SH-SY5Y (cell line): ENCODE data around the gene ZMYND11.

Experiments used
- GATA2 ChIP-seq: IDR thresholded peaks from 2 replicates; pipeline ENCODE4 v1.6.1; 2011; ENCODE audit warnings: mild to moderate bottlenecking, low read depth, low read length
- GATA3 ChIP-seq: IDR thresholded peaks from 2 replicates; pipeline ENCODE4 v1.6.1; 2011; ENCODE audit warnings: low read depth, mild to moderate bottlenecking, low read length, moderate library complexity

DNA sequence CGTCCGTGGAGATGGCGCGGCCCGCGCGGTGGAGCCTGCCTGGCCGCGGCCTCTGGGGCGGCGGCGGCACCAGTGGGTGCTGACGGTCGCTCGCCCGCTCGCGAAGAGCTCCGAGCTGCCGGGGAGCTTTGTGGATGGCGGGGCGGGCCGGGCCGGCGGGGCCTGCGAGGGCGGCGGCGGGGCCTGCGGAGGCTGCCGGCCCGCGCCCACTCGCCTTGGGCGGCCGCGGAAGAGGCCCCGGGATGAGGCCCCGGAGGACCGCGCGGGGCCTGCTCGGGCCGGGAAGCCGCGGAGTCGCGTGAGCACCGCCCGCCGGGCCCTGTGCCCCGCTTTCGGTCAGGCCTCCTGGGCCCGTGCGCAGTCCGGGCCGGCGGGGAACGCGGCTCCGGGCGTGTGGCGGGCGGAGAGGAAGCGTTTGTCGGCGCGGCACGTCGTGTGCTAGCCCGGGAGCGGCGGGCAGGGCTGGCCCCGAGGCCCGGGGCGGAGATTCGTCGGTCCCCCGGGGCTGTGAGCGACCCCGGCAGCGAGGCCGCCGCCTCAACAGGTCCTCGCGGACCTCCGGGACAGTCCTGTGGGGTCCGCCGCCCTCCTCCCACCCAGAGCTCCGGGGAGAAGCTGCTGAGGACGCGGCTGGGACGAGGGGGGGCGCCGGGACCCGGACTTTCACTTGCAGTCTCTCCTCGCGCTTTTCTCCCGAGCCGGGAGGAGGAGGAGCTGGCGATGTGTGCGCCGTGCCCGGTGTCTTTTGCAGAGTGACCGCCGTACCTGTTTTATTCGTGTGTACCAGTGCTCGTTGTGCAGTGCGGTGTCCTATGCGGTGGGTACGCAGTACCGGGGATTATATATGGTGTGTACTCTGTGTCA lies 578 bp downstream of the ZMYND11 start:
- no peak for TF ChIP-seq GATA2
- no peak for TF ChIP-seq GATA3
